HL-60 (cell line): Measurements from ENCODE around the gene PPBP.

Experiments
- CTCF ChIP-seq: IDR thresholded peaks from one replicate; pipeline ENCODE4 v1.5.1; 2011; ENCODE audit warnings: low read length, control low read depth, inconsistent platforms; ENCODE audit not compliant: insufficient read depth
- SPI1 ChIP-seq: IDR thresholded peaks from 2 replicates; pipeline ENCODE4 v1.6.1; 2012; ENCODE audit warnings: low read depth, mild to moderate bottlenecking, borderline replicate concordance

- TF ChIP-seq SPI1 = peak; percentile 78
- TF ChIP-seq CTCF = no peak
Observed at GRCh38 chr4:73988061-73988460, at the start of gene PPBP.
